HepG2 (cell line): Measurements from ENCODE around the gene CYP20A1. TPM values are rescaled to one million over a fixed set of nuclear protein-coding genes. Genes with fewer than 3 reads are reported as not detected.

ENCODE experiments used
- ATAC-seq: fragments of 200-7000 bp; cut with Tn5 transposase; 3 replicates; pipeline ENCODE4 v1.9.1; 2020; ENCODE audit warnings: mild to moderate bottlenecking, moderate library complexity
- BruUV-seq: library from RNA; stranded (reverse); fragments of 400-500 nt; replicated peaks from 2 replicates; lab custom pipeline; 2021; lab: Mats Ljungman, UMichigan
- CTCF ChIA-PET: fragments of 300-600 bp; formaldehyde crosslinking; extraction: SDS; loops from one replicate; lab custom pipeline; 2021; ENCODE audit warnings: low total read pairs, inconsistent platforms, low intra/inter-chr PET ratio; lab: Yijun Ruan, JAX
- POLR2A ChIA-PET: fragments of 350-600 bp; sonication (Branson Sonifier 250); formaldehyde crosslinking; loops from one replicate; lab custom pipeline; 2020; ENCODE audit warnings: antibody characterized with exemption, inconsistent platforms; lab: Yijun Ruan, JAX
- DNase-seq: peaks from one replicate; pipeline ENCODE4 v3.0.0-alpha.2; 2015; ENCODE audit warnings: low spot score
- FAIRE-seq: peaks from 3 replicates; lab custom pipeline; 2011; peaks lifted over from hg19 to GRCh38; lab: Jason Lieb, UNC
- H2AFZ ChIP-seq: one replicate; pipeline ENCODE4 v1.6.1; 2011; ENCODE audit warnings: low read length, inconsistent platforms
- H3K27ac ChIP-seq: fragments of 300-600 bp; 3 replicates; pipeline ENCODE4 v1.8.0; 2011; ENCODE audit warnings: mixed run types, mild to moderate bottlenecking, mixed read lengths, low read length, inconsistent platforms; ENCODE audit not compliant: insufficient read depth; ENCODE audit errors: extremely low read length
- H3K27me3 ChIP-seq, 2 experiments: fragments of 200-600 bp in 1 of 2; 2 replicates in 1 of 2; 3 replicates in 1 of 2; pipeline versions ENCODE4 v1.6.0 to v1.8.0; 2011; ENCODE audit warnings: low read length in 2 of 2, mild to moderate bottlenecking in 2 of 2, moderate library complexity in 2 of 2, inconsistent platforms in 1 of 2; ENCODE audit not compliant: insufficient read depth in 2 of 2, control insufficient read depth in 1 of 2
- H3K36me3 ChIP-seq, 2 experiments: fragments of 200-600 bp in 1 of 2; replicated peaks in 1 of 2; 2 replicates in 1 of 2; 3 replicates in 1 of 2; pipeline versions ENCODE4 v1.5.1 to v1.8.0; 2011; ENCODE audit warnings: low read length in 2 of 2, inconsistent platforms in 1 of 2; ENCODE audit not compliant: insufficient read depth in 2 of 2, control insufficient read depth in 1 of 2
- H3K4me1 ChIP-seq: 2 replicates; pipeline ENCODE4 v1.5.1; 2012; ENCODE audit warnings: low read length, inconsistent platforms; ENCODE audit not compliant: insufficient read depth
- H3K4me2 ChIP-seq: 2 replicates; pipeline ENCODE4 v1.6.0; 2011; ENCODE audit warnings: low read depth, low read length, inconsistent platforms
- H3K4me3 ChIP-seq, 3 experiments: fragments of 200-600 bp in 1 of 3; sonication (generic), shearing (Covaris generic) in 1 of 3; replicated peaks in 1 of 3; 2 replicates each; pipeline ENCODE4 v1.5.1; 2011 to 2016; ENCODE audit warnings: low read length in 3 of 3, inconsistent platforms in 2 of 3, low read depth in 2 of 3, mild to moderate bottlenecking in 2 of 3, control low read depth in 1 of 3, mixed read lengths in 1 of 3; ENCODE audit not compliant: insufficient read depth in 1 of 3
- H3K79me2 ChIP-seq: one replicate; pipeline ENCODE4 v1.6.1; 2011; ENCODE audit warnings: low read length, inconsistent platforms; ENCODE audit not compliant: insufficient read depth
- H3K9ac ChIP-seq: 2 replicates; pipeline ENCODE4 v1.6.0; 2011; ENCODE audit warnings: mild to moderate bottlenecking, low read depth, low read length, inconsistent platforms; ENCODE audit not compliant: insufficient read depth
- H3K9me3 ChIP-seq: 2 replicates; pipeline ENCODE4 v1.5.1; 2012; ENCODE audit warnings: mild to moderate bottlenecking, low read length
- H4K20me1 ChIP-seq: 2 replicates; pipeline ENCODE4 v1.6.0; 2011; ENCODE audit warnings: inconsistent platforms, mild to moderate bottlenecking, low read length, moderate library complexity; ENCODE audit not compliant: insufficient read depth
- AGO2 ChIP-seq: fragments of 200-400 bp; formaldehyde crosslinking; optimal IDR thresholded peaks from 2 replicates; pipeline ENCODE3; 2017; ENCODE audit warnings: mild to moderate bottlenecking, low read depth, low read length, moderate library complexity
- AHDC1 ChIP-seq: sonication (generic); formaldehyde crosslinking; IDR thresholded peaks from 2 replicates; pipeline ENCODE4 v1.5.1; 2020; ENCODE audit warnings: mild to moderate bottlenecking, missing genetic modification reagents, borderline replicate concordance
- CSRNP1 ChIP-seq: sonication (generic); formaldehyde crosslinking; IDR thresholded peaks from 2 replicates; pipeline ENCODE4 v1.8.1; 2023; ENCODE audit warnings: mild to moderate bottlenecking, missing genetic modification reagents
- JARID2 ChIP-seq: sonication (generic); formaldehyde crosslinking; IDR thresholded peaks from 2 replicates; pipeline ENCODE4 v1.8.1; 2023; ENCODE audit warnings: missing genetic modification reagents, inconsistent platforms; ENCODE audit not compliant: insufficient replicate concordance
- KLF6 ChIP-seq: IDR thresholded peaks from 2 replicates; pipeline ENCODE4 v1.8.0; 2016; ENCODE audit warnings: missing biosample characterization, missing genetic modification reagents
- NR0B2 ChIP-seq: sonication (generic); formaldehyde crosslinking; IDR thresholded peaks from 2 replicates; pipeline ENCODE4 v1.4.0; 2020; ENCODE audit warnings: mild to moderate bottlenecking, missing genetic modification reagents
- PTBP1 ChIP-seq: fragments of 200-400 bp; formaldehyde crosslinking; IDR thresholded peaks from 2 replicates; pipeline ENCODE4 v1.6.1; 2018; ENCODE audit warnings: low read length, low read depth; ENCODE audit not compliant: poor library complexity, severe bottlenecking
- RFX1 ChIP-seq: fragments of 450-650 bp; IDR thresholded peaks from 2 replicates; pipeline ENCODE4 v1.6.1; 2017
- RXRA ChIP-seq: sonication (generic); formaldehyde crosslinking; IDR thresholded peaks from 2 replicates; pipeline ENCODE4 v1.5.1; 2020; ENCODE audit warnings: missing genetic modification reagents
- SKI ChIP-seq: fragments of 450-650 bp; IDR thresholded peaks from one replicate; pipeline ENCODE4 v1.6.1; 2018; ENCODE audit warnings: mild to moderate bottlenecking; ENCODE audit not compliant: partially characterized antibody
- TAF1 ChIP-seq: sonication (generic); formaldehyde crosslinking; IDR thresholded peaks from 2 replicates; pipeline ENCODE4 v1.4.0; 2020; ENCODE audit warnings: missing genetic modification reagents
- ZNF746 ChIP-seq: sonication (generic); formaldehyde crosslinking; IDR thresholded peaks from 2 replicates; pipeline ENCODE4 v1.8.0; 2022; ENCODE audit warnings: mild to moderate bottlenecking, missing genetic modification reagents
- ZNF879 ChIP-seq: sonication (generic); formaldehyde crosslinking; IDR thresholded peaks from 2 replicates; pipeline ENCODE4 v1.8.1; 2023; ENCODE audit warnings: missing genetic modification reagents
- WGBS: methylation state at CpG from one replicate; pipeline ENCODE4 v1.1.6; 2017; ENCODE audit warnings: low lambda C conversion rate; 5-methylcytosine and 5-hydroxymethylcytosine counted together
- in situ Hi-C: cut with HindIII; loops from 2 replicates; pipeline ENCODE4 v1.10.0; 2017; ENCODE audit warnings: low pct_unique_long_range_greater_than_20kb; ENCODE audit not compliant: extremely low pct_ligation_motif_present
- intact Hi-C: fragments of 100-400 bp; cut with micrococcal nuclease; formaldehyde crosslinking; loops from one replicate; pipeline ENCODE4 v1.10.0; 2022; ENCODE audit not compliant: unreplicated experiment
- polyA plus RNA-seq, 8 experiments: library from polyadenylated mRNA; depleted of rRNA in 3 of 8; stranded (reverse) in 7 of 8; unstranded in 1 of 8; fragments of >200 nt; fragmentation: Illumina TruSeq in 4 of 8; extraction: Trizol in 4 of 8; gene quantifications; 2 replicates each; pipeline versions ENCODE4 v1.2.1 to v1.2.3, GENCODE V29; 2011 to 2016; ENCODE audit warnings: low read depth in 4 of 8, missing spikeins in 1 of 8, mixed read lengths in 1 of 8; ENCODE audit not compliant: insufficient read depth in 1 of 8
- total RNA-seq, 5 experiments: library from RNA; depleted of rRNA; stranded (reverse); fragments of >200 nt; fragmentation: Illumina TruSeq; extraction: Trizol; gene quantifications; 2 replicates each; pipeline ENCODE4 v1.2.3, GENCODE V29; 2016; ENCODE audit warnings: low read depth in 1 of 5

Gene CYP20A1
- total and polyA plus RNA-seq, 2 of the 13 experiments (the other 11 are each of a cell fraction or from before 2014, with no cell fraction given): 9.6 to 35.3 TPM

GRCh38 chr2:203327901-203328759, 89.3 kb downstream of the CYP20A1 start, which contains the start of gene ABI2:
TSS of gene ABI2 (plus strand) at chr2:203328394. CDS start at chr2:203328515, 121 bp downstream.
- peak within 1 kb of the TSS; percentile 98 for H2AFZ ChIP-seq
- peaks cover 49% of the 10 kb centered on the region for H3K79me2 ChIP-seq
- ATAC-seq (peak; percentile 92), FAIRE-seq (no peak), DNase-seq (peak; percentile 84)
- peak within 1 kb of the TSS; percentile 95 for H3K9ac ChIP-seq
- intact Hi-C loops: loop anchor here (2.0 kb wide), 1 partner anchor 89 kb away; the partner anchor contains the start of gene CYP20A1
- H3K4me3 ChIP-seq: peak within 1 kb of the TSS; percentile 97 to 100 (median 97)
- no peaks in the 10 kb centered on the region for H3K36me3 ChIP-seq
- WGBS: 2% methylated on average over 41 of the region's 98 CpGs
- H3K9me3 ChIP-seq: no peaks in the 10 kb centered on the region
- H4K20me1 ChIP-seq: peaks cover 9% of the 10 kb centered on the region
- ChIA-PET CTCF (no interaction called here), POLR2A (interaction anchor here (0.6 to 1.5 kb wide), 3 partner anchors 41 to 492 kb away, joined by 3 to 8 read pairs (median 3); partner anchors contain the start of gene CYP20A1)
- no TSS peak for BruUV-seq
- H3K27ac ChIP-seq: peak within 1 kb of the TSS; percentile 83
- peak within 1 kb of the TSS; percentile 85 for H3K4me2 ChIP-seq
- peaks cover 0 to 2% of the 10 kb centered on the region in 2 experiments; a peak in 1 of 5 replicates for H3K27me3 ChIP-seq
- in situ Hi-C loops: no loop called here
- H3K4me1 ChIP-seq: peaks cover 34% of the 10 kb centered on the region
- peak; percentile 88; the same call in 1 of the 2 replicates for TF ChIP-seq CSRNP1
- peak; percentile 86 for TF ChIP-seq PTBP1
- TF ChIP-seq AGO2: peak; percentile 82
- TF ChIP-seq JARID2 (CRISPR knock-in tag): no peak
- peak; percentile 76 for TF ChIP-seq ZNF746
- TF ChIP-seq KLF6: no peak
- peak; percentile 34 for TF ChIP-seq SKI
- peak; percentile 65; the same call in 1 of the 2 replicates for TF ChIP-seq ZNF879
- TF ChIP-seq NR0B2 (CRISPR knock-in tag): no peak
- TF ChIP-seq RXRA: peak; percentile 88
- peak; percentile 96 for TF ChIP-seq RFX1
- TF ChIP-seq AHDC1 (CRISPR knock-in tag): 0 out of 2 replicates have a peak, but pooled peaks have one; percentile 56
- TF ChIP-seq TAF1: peak; percentile 74
